Activated CD4-positive, alpha-beta T cell treated with anti-CD3 and anti-CD28 coated beads, Interleukin-10, Interleukin-2, amounts not matched to agents 100 ng/mL and 50 ng/mL, durations not matched to agents 16 hours and 8 hours (primary cell): ENCODE data around the gene SCLT1.

Experiments
- DNase-seq: peaks from one replicate; pipeline ENCODE4 v3.0.0-alpha.2; 2020

The SCLT1 gene

DNA sequence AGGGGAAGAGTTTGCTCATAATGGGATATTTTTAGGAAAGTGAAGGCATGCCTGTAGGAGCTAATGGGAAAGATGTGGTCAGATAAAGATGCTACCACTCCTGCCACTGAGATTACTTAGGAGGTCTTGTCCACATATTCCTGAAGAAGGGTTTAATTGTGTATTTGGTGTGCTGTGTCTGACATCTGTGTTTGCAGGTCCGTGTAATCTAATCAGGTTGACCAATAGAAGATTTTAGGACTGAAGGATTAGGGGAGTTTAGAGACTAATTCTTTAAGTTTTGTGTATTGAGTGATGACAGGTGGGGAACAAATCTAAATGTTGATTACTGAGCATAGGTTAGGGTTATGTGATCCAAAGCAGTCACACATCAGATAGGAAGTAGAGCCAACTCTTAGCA lies 226.6 kb downstream of the SCLT1 start:
- no peak for DNase-seq

- no peak for DNase-seq
Observed at GRCh38 chr4:128866269-128866668, 227.1 kb downstream of the SCLT1 start.

DNA sequence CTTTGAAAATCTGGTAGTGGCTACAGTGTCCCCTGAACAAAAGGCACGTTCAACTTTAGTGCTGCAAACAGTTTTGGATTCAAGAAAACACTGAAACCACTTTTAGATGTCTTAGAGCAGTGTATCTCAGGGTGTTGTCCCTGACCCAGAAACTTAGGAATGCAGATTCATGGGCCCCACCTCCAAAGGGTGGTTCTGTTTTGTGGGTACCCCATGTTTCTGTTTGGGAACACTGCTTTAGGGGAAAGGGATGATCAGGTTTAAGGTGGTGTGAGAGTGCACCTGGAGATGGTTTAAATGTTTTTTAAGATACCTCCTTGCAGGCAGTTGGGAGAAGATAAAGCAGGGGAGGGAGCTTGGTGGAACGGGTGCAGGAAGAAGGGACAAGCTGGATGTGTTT lies 228.2 kb downstream of the SCLT1 start:
- no peak for DNase-seq

DNA sequence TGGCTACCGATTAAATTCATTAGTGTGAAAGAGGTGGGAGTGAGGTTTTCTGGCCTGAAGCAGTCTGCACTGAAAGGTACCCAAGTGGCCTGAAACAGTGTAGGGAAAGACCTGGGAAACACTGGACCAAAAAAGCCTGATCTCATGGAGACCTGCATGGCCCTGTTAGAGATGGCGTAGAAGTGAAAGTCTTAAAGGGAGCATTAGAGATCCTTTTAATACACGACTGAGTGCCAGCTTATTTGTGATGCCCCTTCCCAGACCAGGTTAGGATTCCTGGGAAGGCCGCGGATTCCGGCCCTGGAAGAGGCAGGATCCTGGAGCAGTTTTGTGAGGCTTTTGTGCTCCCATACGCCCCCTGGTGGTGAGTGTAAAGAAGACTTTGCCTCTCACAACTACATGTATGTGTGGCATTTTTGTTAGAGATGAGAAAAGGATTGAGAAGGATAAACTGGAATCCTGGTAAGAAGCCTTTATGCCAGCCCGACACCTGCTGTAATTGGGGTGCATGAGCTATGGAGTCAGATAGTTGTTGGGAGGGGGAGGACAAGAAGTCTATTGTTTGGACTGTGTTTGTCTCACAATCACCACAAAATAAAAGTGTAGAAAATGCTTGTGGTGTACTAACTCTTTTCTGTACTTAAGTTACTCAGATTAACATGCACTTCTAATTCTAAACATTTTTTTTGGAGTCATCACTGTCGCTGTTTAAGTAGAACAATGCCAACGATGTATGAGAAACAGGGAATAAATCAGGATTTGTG lies 229.8 kb downstream of the SCLT1 start:
- peak; percentile 64 for DNase-seq

DNA sequence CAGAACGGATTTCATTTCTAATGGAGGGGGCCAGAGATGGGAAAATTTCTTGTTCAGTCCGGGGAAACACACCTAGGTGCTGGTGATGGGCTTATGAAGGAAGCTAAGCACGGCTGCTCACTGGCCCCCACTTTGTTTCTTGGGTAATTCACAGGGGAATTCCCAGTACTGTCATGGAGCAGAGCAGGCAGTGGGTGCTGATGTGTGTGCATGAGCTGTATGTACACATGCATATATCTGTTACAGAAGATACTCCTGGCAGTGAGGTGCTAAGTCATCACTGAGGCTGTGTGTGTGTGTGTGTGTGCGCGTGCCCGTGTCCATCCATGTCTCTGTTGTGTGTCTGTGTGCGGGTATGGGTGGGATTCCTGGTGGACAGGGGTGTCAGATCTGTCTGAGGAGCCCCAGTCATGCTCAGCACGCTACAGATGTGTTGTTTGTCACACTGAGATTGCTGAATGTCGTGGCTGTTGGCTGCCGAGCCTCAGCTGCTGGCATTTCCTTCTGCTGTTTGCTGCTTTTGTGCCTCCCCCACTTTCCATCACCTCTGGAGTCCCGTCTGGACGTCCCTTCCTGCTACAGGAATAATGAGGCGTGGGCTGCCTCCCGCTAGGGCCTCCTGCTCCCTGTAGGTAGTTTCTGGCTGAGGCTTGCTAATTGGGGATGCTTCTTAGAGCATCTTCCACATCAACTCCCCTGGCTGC lies 230.6 kb downstream of the SCLT1 start:
- DNase-seq = peak; percentile 53

GRCh38 chr4:128861856-128862518 lies 231.4 kb downstream of the SCLT1 start:
- peak; percentile 30 for DNase-seq

- peak; percentile 21 for DNase-seq
Observed at GRCh38 chr4:128859887-128860677, 233.3 kb downstream of the SCLT1 start.

GRCh38 chr4:128858879-128859671 lies 234.3 kb downstream of the SCLT1 start:
- DNase-seq = no peak

DNA sequence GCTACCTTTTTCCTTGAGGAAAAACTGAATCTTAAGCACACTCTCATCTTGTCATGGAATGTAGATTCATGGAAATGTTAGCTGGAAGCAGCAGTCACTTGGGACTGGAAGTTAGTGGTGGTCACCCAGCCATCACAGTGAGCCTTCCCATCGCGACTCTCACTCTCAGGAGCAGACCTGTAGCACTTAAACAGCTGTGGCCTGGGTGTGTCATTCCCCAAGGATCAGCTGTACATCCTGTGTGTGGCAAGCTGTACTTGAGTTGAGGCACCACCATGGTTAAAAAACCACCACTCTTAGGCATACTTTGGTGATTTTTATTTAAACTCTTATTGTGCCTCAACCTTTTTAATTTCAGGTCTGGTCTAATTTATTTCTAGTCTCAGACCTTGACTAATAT lies 237.1 kb downstream of the SCLT1 start:
- DNase-seq = no peak

- DNase-seq = no peak
Observed at GRCh38 chr4:128855621-128856020, 237.7 kb downstream of the SCLT1 start.

DNA sequence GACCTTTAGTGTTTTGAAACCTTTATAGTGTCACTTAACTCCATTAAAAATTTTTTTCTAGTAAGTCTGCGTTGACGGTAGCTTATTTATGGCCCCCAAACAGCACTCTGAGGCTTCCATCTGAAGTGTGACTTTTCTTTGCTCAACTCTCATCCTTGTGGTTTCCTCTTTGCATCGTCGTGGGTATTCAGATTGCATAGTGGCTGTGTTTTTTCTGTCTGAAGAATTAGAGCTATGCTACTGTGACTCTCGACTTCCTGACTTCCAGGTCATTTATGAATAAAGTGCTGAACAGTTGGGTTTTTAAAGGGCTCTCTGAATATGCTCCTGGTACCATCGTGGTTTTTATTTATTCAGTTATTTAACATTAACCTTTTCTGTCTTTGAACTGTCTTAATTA lies 238.9 kb downstream of the SCLT1 start:
- peak; percentile 80 for DNase-seq

- no peak for DNase-seq
Observed at GRCh38 chr4:128853741-128854140, 239.6 kb downstream of the SCLT1 start.

- DNase-seq = no peak
Observed at GRCh38 chr4:128850252-128850651, 243.1 kb downstream of the SCLT1 start.

DNA sequence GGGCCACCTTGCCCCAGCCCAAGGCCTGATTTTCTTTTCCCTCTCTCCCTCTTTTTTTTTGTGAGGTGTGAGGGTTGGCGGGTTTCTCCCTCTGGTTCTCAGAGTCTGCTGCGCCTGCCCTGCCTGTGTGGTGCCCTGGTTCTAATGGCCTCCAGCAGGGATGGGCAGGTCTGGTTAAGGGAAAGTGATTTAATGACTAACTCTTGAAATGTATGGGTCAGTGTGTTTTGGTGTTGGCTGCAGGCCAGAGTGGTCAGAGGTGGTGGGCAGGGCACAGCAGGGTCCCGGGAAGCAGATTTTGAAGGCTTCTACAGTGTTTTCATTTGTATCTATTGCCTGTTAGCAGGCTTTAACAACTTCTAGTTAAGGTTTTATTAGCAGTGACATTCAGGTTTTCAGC lies 244.9 kb downstream of the SCLT1 start:
- DNase-seq = no peak

GRCh38 chr4:128847082-128847724 lies 246.1 kb downstream of the SCLT1 start:
- DNase-seq = peak; percentile 24

DNA sequence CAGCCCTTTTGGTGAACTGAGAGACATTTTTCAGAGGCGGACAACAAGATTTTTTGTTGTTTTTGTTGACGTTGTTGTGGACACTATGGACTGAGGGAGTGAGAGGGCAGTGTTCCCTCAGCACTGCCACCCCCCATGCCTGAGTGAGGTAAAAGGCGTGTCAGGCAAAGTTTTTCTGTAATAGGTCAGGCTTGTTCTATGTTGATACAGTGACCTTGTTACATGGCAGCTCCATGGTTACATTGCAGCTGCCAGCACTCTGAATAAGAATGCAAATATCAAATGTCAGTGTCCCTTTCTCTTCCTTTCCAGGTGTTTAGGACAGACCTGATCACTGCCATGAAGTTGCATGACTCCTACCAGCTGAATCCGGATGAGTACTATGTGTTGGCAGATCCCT lies 247.3 kb downstream of the SCLT1 start:
- DNase-seq = no peak

GRCh38 chr4:128844931-128845330 lies 248.4 kb downstream of the SCLT1 start:
- DNase-seq = no peak

GRCh38 chr4:128841402-128841801 lies 251.9 kb downstream of the SCLT1 start:
- DNase-seq = no peak

DNA sequence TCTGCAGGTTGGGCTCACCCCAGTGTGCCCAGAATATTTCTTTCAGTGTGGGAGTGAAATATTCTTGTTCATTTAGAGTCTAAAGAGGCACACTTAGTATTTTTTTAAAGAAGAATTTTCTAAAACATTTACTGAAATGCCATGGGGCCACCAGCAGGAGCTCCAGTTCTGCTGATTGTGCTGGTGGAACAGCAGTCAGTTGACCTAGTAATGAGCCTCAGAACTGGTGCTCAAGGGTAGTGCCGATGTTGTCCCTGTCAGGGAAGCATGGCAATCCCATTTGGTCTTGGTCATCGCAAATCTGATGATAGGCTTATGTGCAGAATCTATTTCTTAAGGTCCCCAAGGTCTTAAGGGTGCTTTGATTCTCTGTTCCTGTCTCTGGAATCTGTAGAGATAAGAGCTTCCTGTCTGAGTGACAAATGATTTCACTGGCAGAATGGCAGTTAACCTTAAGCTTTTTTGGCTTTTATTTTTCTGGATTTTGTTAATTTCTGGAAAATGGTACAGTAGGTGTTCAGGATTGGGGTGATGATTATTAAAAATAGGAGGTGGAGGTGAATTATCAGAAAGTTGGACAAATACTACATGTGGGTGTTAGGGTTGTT lies 252.5 kb downstream of the SCLT1 start:
- no peak for DNase-seq

GRCh38 chr4:128837679-128838078 lies 255.7 kb downstream of the SCLT1 start:
- DNase-seq = no peak

GRCh38 chr4:128837198-128837597 lies 256.1 kb downstream of the SCLT1 start:
- DNase-seq = no peak
